Measurements from ENCODE around the gene PRELID3B. TPM values are rescaled to one million over a fixed set of nuclear protein-coding genes. Genes with fewer than 3 reads are reported as not detected.
A peak's percentile ranks its signal among the peaks of the same experiment; 100 is the strongest.

Gene PRELID3B
- total and polyA plus RNA-seq, 2 of the 13 experiments (the other 11 are each of a cell fraction or from before 2014, with no cell fraction given), result 23.3 to 42.6 TPM

- no peak for TF ChIP-seq GMEB1 (CRISPR knock-in tag; IDR thresholded peaks at IDR 0.05; ENCODE audit: borderline replicate concordance)
- no peak for TF ChIP-seq HOXA5 (CRISPR knock-in tag; IDR thresholded peaks at IDR 0.05)
- no peak for TF ChIP-seq ZSCAN22 (CRISPR knock-in tag; IDR thresholded peaks at IDR 0.05)
- TF ChIP-seq ZNF660 (CRISPR knock-in tag; IDR thresholded peaks at IDR 0.05; ENCODE audit: borderline replicate concordance, low read depth), result no peak
- TF ChIP-seq HMG20A (CRISPR knock-in tag; IDR thresholded peaks at IDR 0.05; ENCODE audit: borderline replicate concordance), result no peak
- no peak for TF ChIP-seq ZNF646 (CRISPR knock-in tag; IDR thresholded peaks at IDR 0.05)
- no peak for TF ChIP-seq ZNF674 (CRISPR knock-in tag; IDR thresholded peaks at IDR 0.05; ENCODE audit: low read depth)
- no peak for TF ChIP-seq ZNF280B (CRISPR knock-in tag; IDR thresholded peaks at IDR 0.05; ENCODE audit: borderline replicate concordance)
- no peak for TF ChIP-seq NFIB (CRISPR knock-in tag; IDR thresholded peaks at IDR 0.05; ENCODE audit: borderline replicate concordance)
- TF ChIP-seq NR2C2 (CRISPR knock-in tag; IDR thresholded peaks at IDR 0.05; ENCODE audit: borderline replicate concordance), result no peak
- no peak for TF ChIP-seq SIX4 (CRISPR knock-in tag; IDR thresholded peaks at IDR 0.05)
- no peak for TF ChIP-seq ZNF30 (CRISPR knock-in tag; IDR thresholded peaks at IDR 0.05)
- no peak for TF ChIP-seq ZNF704 (CRISPR knock-in tag; IDR thresholded peaks at IDR 0.05; ENCODE audit: borderline replicate concordance)
- TF ChIP-seq GLI4 (CRISPR knock-in tag; IDR thresholded peaks at IDR 0.05; ENCODE audit: borderline replicate concordance), result peak; percentile 56; the same call in 1 of the 2 replicates
These were observed 31.4 kb downstream of the PRELID3B start (continued) for GRCh38 chr20:59010995-59011873.

Data from HepG2 (cell line).